Uterus (tissue), 4 donors: Measurements from ENCODE around the gene SLC44A5. TPM values are rescaled to one million over a fixed set of nuclear protein-coding genes. Genes with fewer than 3 reads are reported as not detected.
"Not testable (repeated sequence)": the region's sequence is repeated elsewhere in the genome, so short reads cannot be mapped to it uniquely, and the experiment has no call there.

Experiments
- DNase-seq, 2 donors: peaks; one replicate each; pipeline ENCODE4 v3.0.0-alpha.2; 2019 to 2020
- H3K27ac ChIP-seq, 2 donors: fragments of 200-600 bp; sonication (generic); 1 replicate in 1 of 2; 2 replicates in 1 of 2; pipeline ENCODE4 v1.5.1; 2016 to 2018
- H3K27me3 ChIP-seq, 2 donors: fragments of 200-600 bp; sonication (generic); one replicate each; pipeline ENCODE4 v1.5.1; 2018 to 2019; ENCODE audit warnings: control low read depth in 1 of 2
- H3K36me3 ChIP-seq, 2 donors: fragments of 200-600 bp; sonication (generic); one replicate each; pipeline ENCODE4 v1.5.1; 2019; ENCODE audit warnings: control low read depth in 1 of 2
- H3K4me1 ChIP-seq, 2 donors: fragments of 200-600 bp; sonication (generic); one replicate each; pipeline ENCODE4 v1.5.1; 2018 to 2019; ENCODE audit warnings: control low read depth in 1 of 2
- H3K4me3 ChIP-seq, 2 donors: fragments of 200-600 bp; sonication (generic); 1 replicate in 1 of 2; 2 replicates in 1 of 2; pipeline ENCODE4 v1.5.1; 2018 to 2019; ENCODE audit warnings: mild to moderate bottlenecking in 1 of 2
- H3K9me3 ChIP-seq, 2 donors: fragments of 200-600 bp; sonication (generic); one replicate each; pipeline ENCODE4 v1.5.1; 2019; ENCODE audit warnings: control low read depth in 1 of 2
- POLR2A ChIP-seq, 2 donors: fragments of 450-650 bp; IDR thresholded peaks; one replicate each; pipeline ENCODE4 v1.6.1; 2016; ENCODE audit warnings: antibody characterized with exemption in 2 of 2, mild to moderate bottlenecking in 1 of 2, moderate library complexity in 1 of 2
- intact Hi-C: fragments of 100-400 bp; cut with DNase I; formaldehyde crosslinking; loops from one replicate; pipeline ENCODE4 v1.15.1; 2023; ENCODE audit warnings: low total_unique reads
- total RNA-seq, 4 donors: library from RNA; depleted of rRNA in 3 of 4; stranded (reverse); fragments of >200 nt in 3 of 4; gene quantifications; one replicate each; pipeline versions ENCODE4 v1.1.0 to v1.2.4, GENCODE V29; 2014 to 2023
- TF ChIP-seq, protein P1 (sequence below), 4 experiments: fragments of 200-600 bp in 2 of 4; fragments of 450-650 bp in 2 of 4; sonication (generic) in 2 of 4; IDR thresholded peaks; one replicate each; pipeline ENCODE4 v1.5.1; 2016 to 2019; ENCODE audit warnings: antibody characterized with exemption in 4 of 4, mild to moderate bottlenecking in 2 of 4, moderate library complexity in 1 of 4
- donor health status: DM: yes; HTN: yes; CAD: no.

The SLC44A5 gene
- total RNA-seq, 4 donors from 2014 or later: 1.6 to 5.5 (median 5.4) TPM; not detected in 1

DNA sequence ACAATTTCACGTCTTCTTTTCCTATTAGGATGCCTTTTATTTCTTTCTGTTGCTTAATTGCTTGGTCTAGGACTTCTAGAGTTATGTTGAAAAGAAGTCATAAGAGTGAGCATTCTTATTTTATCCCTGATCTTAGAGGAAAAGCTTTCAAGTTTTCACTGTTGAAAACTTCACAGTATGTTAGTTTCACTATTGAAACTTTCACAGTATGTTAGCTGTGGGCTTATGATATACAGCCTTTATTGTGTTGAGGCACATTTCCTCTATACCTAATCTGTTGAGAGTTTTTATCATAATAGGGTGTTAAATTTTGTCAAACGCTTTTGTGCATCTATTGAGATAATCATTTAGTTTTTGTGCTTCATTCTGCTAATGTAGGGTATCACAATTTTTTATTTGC is 249.7 kb downstream of the SLC44A5 start:
- Histone ChIP-seq H3K36me3 (no peaks in the 10 kb centered on the region), H3K4me3 (no peak overlapping the region), H3K27me3 (no peaks in the 10 kb centered on the region), H3K9me3 (peaks cover 0 to 3% of the 10 kb centered on the region in 2 donors), H3K4me1 (no peaks in the 10 kb centered on the region), H3K27ac (no peak overlapping the region)
- intact Hi-C loops: no loop called here
- no peak for DNase-seq
- TF ChIP-seq POLR2A (IDR thresholded peaks at IDR 0.05): no peak
- TF ChIP-seq, protein P1, sequence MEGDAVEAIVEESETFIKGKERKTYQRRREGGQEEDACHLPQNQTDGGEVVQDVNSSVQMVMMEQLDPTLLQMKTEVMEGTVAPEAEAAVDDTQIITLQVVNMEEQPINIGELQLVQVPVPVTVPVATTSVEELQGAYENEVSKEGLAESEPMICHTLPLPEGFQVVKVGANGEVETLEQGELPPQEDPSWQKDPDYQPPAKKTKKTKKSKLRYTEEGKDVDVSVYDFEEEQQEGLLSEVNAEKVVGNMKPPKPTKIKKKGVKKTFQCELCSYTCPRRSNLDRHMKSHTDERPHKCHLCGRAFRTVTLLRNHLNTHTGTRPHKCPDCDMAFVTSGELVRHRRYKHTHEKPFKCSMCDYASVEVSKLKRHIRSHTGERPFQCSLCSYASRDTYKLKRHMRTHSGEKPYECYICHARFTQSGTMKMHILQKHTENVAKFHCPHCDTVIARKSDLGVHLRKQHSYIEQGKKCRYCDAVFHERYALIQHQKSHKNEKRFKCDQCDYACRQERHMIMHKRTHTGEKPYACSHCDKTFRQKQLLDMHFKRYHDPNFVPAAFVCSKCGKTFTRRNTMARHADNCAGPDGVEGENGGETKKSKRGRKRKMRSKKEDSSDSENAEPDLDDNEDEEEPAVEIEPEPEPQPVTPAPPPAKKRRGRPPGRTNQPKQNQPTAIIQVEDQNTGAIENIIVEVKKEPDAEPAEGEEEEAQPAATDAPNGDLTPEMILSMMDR (IDR thresholded peaks at IDR 0.05): no peak

DNA sequence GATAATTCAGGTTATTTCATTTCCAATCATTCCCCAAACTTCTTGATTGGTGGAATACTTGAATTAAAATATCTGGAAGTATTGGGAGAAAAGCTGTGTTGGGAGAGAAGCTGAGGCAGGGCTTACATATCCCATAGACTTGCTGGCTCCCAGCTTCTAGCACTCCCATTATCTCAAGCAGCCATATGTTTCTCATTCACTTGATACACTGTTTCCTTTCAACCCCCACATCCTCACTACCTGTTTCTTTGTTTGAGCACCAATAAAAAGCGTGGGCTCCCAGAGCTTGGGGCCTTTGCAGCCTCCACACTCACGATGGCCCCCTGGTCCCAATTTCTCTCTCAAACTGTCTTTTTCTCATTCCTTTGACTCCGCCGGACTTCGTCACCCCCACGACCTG is 256.6 kb downstream of the SLC44A5 start:
- H3K9me3 ChIP-seq, H3K4me1 ChIP-seq, H3K27me3 ChIP-seq, H3K27ac ChIP-seq, H3K4me3 ChIP-seq, DNase-seq, H3K36me3 ChIP-seq, intact Hi-C loops: not testable (repeated sequence)

DNA sequence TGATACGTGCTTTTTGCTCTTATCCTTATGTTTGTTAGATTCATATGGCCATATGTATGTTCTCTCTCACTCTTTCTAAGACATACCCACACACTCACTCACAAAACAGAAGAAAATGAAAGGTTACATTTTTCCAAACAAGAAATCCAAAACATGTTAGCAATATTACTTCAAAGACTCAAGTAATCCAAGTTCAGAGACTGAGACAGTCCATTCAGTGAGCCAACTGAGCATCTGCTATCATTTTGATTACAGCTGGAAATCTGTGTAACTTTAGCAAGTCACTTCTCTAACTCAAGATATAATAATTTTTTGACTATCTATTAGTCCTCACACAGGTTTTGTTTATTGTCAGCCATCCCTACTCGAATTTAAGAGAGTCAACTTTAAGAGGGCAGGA is 257.9 kb downstream of the SLC44A5 start:
- H3K36me3 ChIP-seq: no peaks in the 10 kb centered on the region
- no peak for TF ChIP-seq POLR2A (IDR thresholded peaks at IDR 0.05)
- TF ChIP-seq, protein P1 (IDR thresholded peaks at IDR 0.05): no peak
- H3K4me1 ChIP-seq: no peaks in the 10 kb centered on the region
- H3K4me3 ChIP-seq: no peak overlapping the region
- H3K27ac ChIP-seq: no peak overlapping the region
- DNase-seq: no peak
- intact Hi-C loops: no loop called here
- H3K9me3 ChIP-seq: no peaks in the 10 kb centered on the region
- H3K27me3 ChIP-seq: no peaks in the 10 kb centered on the region

DNA sequence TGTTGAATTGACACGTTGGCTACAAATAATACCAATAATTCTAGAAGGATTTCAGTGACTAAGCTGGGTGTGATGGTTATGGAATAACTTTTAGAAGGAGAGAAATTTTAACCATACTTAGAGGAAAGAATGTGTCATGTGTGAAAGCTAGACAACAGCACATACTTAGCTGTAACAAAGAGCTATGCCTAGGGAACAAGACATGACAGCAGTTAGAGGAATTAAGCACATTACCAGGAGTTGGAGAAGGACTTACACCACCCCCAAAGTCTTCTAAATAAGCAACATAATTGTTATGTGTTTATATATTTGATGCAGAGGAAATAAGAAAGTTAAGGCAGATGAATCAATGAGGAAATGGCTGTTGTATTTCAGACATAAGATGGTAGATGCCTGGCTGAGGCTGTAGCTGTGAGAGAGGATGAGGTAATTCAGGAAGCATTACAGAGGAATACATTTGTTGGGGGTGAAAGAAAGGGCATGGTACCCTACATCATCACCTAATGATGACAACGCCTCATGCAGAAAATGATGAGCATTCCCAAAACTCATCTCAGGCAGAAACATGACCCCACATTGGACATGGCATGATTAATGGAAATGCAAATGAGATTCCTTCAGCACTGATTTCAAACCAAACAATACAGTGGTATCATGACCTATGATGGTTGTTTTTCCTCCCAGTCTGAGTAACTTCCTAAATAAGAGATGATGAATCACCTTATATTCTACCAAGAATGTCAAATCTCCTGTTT is 265.2 kb downstream of the SLC44A5 start:
- intact Hi-C loops: no loop called here
- Histone ChIP-seq H3K27me3 (no peaks in the 10 kb centered on the region), H3K9me3 (no peaks in the 10 kb centered on the region), H3K36me3 (no peaks in the 10 kb centered on the region), H3K4me3 (no peak overlapping the region), H3K4me1 (no peaks in the 10 kb centered on the region), H3K27ac (no peak overlapping the region)
- TF ChIP-seq, protein P1 (IDR thresholded peaks at IDR 0.05): no peak
- no peak for TF ChIP-seq POLR2A (IDR thresholded peaks at IDR 0.05)
- DNase-seq: no peak

DNA sequence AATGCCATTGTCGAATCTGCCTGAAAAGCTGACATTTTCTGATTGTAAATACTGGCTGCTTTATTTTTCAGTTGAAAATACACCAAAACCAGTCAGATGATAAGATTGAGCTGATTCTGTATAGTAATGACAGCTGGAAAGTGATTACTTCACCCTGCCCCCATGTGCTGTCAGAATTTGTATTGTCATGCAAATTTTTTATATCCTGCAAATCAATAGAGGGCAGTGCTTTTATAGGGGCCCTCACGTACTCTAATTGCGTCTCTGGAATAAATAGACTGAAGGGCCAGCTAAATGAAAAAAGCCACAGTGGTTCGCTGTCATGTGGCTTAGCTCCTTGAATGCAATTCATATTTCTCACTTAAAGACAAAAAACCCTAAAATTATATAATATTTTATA is 268.1 kb downstream of the SLC44A5 start:
- no peak for DNase-seq
- H3K27me3 ChIP-seq: no peaks in the 10 kb centered on the region
- TF ChIP-seq, protein P1 (IDR thresholded peaks at IDR 0.05): no peak
- TF ChIP-seq POLR2A (IDR thresholded peaks at IDR 0.05): no peak
- H3K4me1 ChIP-seq: no peaks in the 10 kb centered on the region
- H3K4me3 ChIP-seq: no peak overlapping the region
- no peak overlapping the region for H3K27ac ChIP-seq
- no peaks in the 10 kb centered on the region for H3K36me3 ChIP-seq
- intact Hi-C loops: no loop called here
- H3K9me3 ChIP-seq: no peaks in the 10 kb centered on the region
